Measurements from ENCODE around the gene PLCXD3.

PLCXD3 gene

GRCh38 chr5:41410737-41411136 is 99.7 kb downstream of the PLCXD3 start:
- DNase-seq = no peak

DNA sequence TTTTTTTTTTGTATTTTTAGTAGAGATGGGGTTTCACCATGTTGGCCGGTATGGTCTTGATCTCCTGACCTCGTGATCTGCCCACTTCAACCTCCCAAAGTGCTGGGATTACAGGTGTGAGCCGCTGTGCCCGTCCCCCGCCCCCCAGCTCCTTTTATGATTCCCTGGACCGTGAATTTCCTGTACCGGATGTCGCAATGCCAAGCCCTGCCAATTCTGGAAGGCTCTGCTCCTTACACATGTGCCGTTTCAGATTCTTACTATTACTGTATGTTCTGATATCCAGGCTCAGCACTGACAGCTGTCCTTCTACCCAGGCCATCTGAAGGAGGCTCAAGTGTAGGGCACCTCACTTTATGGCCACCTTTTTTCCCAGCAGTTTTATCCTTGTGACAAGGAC is 100.1 kb downstream of the PLCXD3 start:
- no peak for DNase-seq

- no peak for DNase-seq
Observed at GRCh38 chr5:41408676-41409443, 101.5 kb downstream of the PLCXD3 start.

DNA sequence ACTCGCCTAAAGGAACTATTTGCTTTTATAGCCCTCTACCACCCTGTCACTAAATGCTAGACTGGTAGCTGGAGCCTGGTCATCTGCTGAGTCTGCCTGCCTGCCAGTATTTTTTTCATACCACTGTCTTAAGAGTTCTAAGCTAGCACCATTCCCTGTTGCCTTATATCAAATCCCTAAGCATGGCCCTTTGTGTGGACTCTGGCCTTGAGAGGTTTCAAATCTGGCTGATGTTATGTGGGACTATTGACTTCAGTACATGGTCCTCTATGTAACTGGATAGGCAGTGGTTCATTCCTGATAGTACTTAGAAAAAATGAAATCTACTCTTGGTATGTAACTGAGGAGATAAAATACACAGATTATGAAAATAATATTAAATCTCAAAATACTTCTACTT is 103.5 kb downstream of the PLCXD3 start:
- no peak for DNase-seq

- no peak for DNase-seq
Observed at GRCh38 chr5:41406424-41406823, 104.0 kb downstream of the PLCXD3 start.

DNA sequence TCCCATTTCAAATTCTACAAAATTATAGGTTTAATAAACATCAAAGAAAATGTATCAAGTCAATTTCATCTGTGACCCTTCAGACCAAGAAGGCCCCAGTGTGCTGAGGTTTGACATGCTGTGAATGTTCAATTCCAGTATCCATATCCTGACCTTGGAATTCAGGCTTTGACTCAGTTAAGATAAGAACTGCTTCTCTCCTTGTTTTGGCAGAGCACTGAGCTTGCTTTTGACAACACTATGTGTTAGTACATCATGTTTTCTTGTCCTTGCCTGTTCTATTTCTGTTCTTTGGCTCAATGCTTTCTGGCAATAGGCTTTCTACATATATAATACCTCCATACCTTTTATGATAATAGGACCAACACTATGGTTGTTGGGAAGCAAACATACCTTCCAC is 105.6 kb downstream of the PLCXD3 start:
- no peak for DNase-seq

GRCh38 chr5:41403846-41404245 is 106.6 kb downstream of the PLCXD3 start:
- DNase-seq = no peak

DNA sequence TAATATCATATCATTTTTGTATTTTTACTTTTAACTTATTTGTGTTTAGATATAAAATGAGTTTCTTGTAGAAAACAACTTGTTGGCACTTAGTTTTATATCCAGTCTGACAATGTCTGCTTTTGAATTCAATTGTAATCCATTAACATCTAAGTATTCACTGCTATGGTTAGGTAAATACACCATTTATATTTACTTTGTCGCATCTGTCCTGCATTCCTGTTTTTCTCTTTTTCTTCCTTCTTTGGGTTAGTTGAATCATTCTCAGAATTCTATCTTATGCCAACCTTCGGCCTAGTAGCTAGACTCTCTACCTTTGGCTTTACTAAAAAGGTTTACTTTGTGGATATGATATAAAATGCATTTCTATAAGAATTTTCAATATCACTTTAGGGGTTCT is 107.6 kb downstream of the PLCXD3 start:
- no peak for DNase-seq

DNA sequence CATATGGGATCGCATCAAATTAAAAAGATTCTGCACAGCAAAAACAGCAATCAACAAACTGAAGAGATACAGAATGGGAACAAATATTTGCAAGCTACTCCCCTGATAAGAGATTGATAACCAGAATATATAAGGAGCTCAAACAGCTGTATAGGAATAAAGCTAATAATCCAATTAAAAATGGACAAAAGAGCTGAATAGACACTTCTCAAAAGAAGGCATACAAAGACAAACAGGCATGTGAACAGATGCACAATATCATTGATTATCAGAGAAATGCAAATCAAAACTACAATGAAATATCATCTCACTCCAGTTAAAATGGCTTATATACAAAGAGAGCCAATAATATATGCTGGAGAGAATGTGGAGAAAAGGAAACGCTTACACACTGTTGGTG is 110.6 kb downstream of the PLCXD3 start:
- DNase-seq = no peak

GRCh38 chr5:41392016-41392415 is 118.4 kb downstream of the PLCXD3 start:
- no peak for DNase-seq

DNA sequence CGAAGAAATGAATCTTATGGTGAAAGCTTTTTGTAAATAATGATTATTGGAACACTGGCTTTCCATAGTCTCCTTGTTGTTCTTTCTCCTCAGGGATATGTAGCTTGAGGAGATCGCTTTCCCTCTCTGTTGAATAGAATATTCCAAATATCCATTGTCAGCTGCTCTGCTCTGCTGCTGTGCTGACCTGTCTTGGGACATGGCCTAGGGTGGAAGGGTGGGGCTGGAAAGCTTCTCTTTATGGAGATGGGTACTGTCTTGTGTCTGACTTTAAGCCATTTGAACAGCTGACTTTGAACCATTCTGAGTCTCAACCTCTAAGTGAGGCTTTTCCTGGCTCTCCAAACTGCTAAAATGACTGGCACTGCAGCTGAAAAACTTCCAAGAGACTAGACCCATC is 135.8 kb downstream of the PLCXD3 start:
- DNase-seq = no peak

DNA sequence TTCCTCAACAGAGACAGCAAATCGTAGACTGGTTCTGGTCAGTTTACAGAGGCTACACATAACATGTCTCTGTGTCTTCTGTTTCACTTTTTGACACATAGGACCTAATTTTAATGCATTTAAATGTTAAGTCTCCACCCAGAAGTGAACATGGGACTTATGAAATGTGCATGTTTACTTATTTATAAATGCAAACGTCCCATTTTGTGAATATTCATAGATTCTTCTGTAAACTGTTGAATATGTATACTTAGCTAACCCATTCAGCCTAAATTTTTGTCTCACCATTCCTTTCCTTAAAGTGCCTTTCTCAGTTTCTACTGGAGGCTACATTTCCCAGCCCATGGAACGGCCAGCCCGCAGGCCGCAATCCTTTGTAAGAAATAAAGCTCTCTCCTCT is 137.2 kb downstream of the PLCXD3 start:
- no peak for DNase-seq

GRCh38 chr5:41371738-41372137 is 138.7 kb downstream of the PLCXD3 start:
- DNase-seq = no peak

- no peak for DNase-seq
Observed at GRCh38 chr5:41370482-41370881, 139.9 kb downstream of the PLCXD3 start.

GRCh38 chr5:41369799-41370198 is 140.6 kb downstream of the PLCXD3 start:
- DNase-seq = no peak

DNA sequence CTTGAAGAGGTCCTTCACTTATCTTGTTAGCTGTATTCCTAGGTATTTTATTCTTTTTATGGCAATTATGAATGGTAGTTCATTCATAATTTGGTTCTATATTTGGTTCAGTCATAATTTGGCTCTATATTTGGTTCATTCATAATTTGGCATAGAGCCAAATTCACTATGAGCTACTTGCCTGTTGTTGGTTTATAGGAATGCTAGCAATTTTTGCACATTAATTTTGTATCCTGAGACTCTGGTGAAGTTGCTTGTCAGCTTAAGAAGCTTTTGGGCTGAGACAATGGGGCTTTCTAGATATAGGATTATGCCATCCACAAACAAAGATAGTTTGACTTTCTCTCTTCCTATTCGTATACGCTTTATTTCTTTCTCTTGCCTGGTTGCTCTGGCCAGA is 142.2 kb downstream of the PLCXD3 start:
- DNase-seq = no peak

DNA sequence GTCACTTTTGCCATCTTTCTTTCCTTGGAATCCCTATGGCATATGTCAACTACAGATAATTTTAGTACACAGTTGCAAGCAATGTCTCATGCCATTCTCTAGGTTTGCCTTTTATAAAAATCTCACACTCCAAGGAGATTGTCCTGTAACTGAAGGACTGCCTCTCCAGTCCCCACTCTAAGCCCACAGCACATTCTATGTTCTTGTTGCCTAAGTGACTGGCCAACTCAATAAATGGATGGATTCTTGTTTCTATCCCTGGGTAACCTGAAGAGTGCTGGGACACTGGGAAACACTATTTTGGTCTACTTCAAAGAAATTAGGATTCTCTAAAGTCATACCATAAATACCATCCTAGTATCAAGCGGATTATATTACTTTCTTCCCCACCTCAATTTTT is 145.0 kb downstream of the PLCXD3 start:
- no peak for DNase-seq

GRCh38 chr5:41364346-41364745 is 146.1 kb downstream of the PLCXD3 start:
- no peak for DNase-seq

- no peak for DNase-seq
Observed at GRCh38 chr5:41363343-41363986, 146.9 kb downstream of the PLCXD3 start.

GRCh38 chr5:41356786-41357185 is 153.6 kb downstream of the PLCXD3 start:
- DNase-seq = no peak

DNA sequence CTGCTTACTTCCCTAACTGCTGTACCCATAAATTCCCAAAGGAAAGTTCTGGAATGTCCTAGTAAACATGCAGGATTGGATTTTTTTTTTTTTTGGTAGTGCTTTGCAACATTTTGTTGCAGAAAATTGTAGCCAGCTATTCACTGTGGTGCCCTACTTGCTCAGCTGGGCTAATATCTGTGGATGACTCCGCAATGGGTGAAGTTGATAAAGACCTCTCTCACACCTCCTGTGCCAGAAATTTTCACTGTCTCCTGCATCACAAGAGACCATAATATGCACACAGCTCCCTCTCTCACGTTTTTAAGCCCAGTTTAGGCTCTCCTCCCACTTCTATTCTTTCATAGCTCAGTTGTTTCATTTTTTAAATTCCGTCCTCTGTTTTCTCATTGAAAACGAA is 160.6 kb downstream of the PLCXD3 start:
- no peak for DNase-seq

GRCh38 chr5:41347569-41347968 is 162.8 kb downstream of the PLCXD3 start:
- no peak for DNase-seq

GRCh38 chr5:41346609-41347008 is 163.8 kb downstream of the PLCXD3 start:
- DNase-seq = no peak

DNA sequence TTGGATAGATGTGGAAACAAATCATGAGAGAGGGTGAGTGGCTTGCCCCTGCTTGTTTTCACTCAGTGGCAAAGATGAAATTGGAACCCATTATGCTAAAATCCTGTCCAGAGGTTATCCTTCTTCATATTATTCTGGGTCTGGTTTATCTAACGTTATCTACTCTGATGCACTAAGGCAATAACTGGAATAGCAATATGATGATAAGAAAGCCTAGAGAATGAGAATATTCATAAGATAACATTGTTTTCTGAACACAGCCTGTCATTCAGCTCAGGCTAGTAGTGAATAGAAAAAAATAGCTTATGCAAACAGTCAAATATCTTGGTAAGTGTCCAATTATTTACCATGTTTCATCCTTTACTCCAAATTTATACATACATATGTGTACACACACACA is 165.1 kb downstream of the PLCXD3 start:
- DNase-seq = no peak

- DNase-seq = no peak
Observed at GRCh38 chr5:41339339-41339738, 171.1 kb downstream of the PLCXD3 start.
